Activated CD8-positive, alpha-beta T cell treated with anti-CD3 and anti-CD28 coated beads for 36 hours (primary cell): ENCODE data around the gene NOS2. TPM values are rescaled to one million over a fixed set of nuclear protein-coding genes. Genes with fewer than 3 reads are reported as not detected.
"Not testable (repeated sequence)": the region's sequence is repeated elsewhere in the genome, so short reads cannot be mapped to it uniquely, and the experiment has no call there.

Experiments
- ATAC-seq: fragments of 200-7000 bp; cut with Tn5 transposase; one replicate; pipeline ENCODE4 v1.10.0; 2021; ENCODE audit warnings: mild to moderate bottlenecking, moderate library complexity
- CTCF ChIA-PET: fragments of 350-600 bp; sonication (Branson Sonifier 250); formaldehyde crosslinking; loops from one replicate; lab custom pipeline; 2021; ENCODE audit warnings: antibody characterized with exemption; lab: Charles Lee
- POLR2A ChIA-PET: fragments of 350-600 bp; sonication (Branson Sonifier 250); formaldehyde crosslinking; loops from one replicate; lab custom pipeline; 2021; ENCODE audit warnings: antibody characterized with exemption; lab: Charles Lee
- DNase-seq: peaks from one replicate; pipeline ENCODE4 v3.0.0-alpha.2; 2020
- H3K27ac Mint-ChIP-seq: one replicate; pipeline ENCODE4 v1.8.0; 2021; ENCODE audit warnings: mild to moderate bottlenecking, mixed read lengths
- H3K27me3 Mint-ChIP-seq: one replicate; pipeline ENCODE4 v1.8.0; 2021; ENCODE audit warnings: mixed read lengths
- H3K36me3 Mint-ChIP-seq: one replicate; pipeline ENCODE4 v1.8.0; 2021; ENCODE audit warnings: low read depth, mixed read lengths
- H3K4me1 Mint-ChIP-seq: one replicate; pipeline ENCODE4 v1.8.0; 2021; ENCODE audit warnings: low read depth, mixed read lengths
- H3K4me3 Mint-ChIP-seq: one replicate; pipeline ENCODE4 v1.8.0; 2021; ENCODE audit warnings: mild to moderate bottlenecking, moderate library complexity, mixed read lengths
- H3K9me3 Mint-ChIP-seq: one replicate; pipeline ENCODE4 v1.8.0; 2021; ENCODE audit warnings: mixed read lengths
- CTCF ChIP-seq: fragments of 200-600 bp; IDR thresholded peaks from one replicate; pipeline ENCODE4 v1.8.0; 2022; ENCODE audit warnings: antibody characterized with exemption, mild to moderate bottlenecking
- intact Hi-C: fragments of 100-400 bp; cut with micrococcal nuclease; formaldehyde crosslinking; loops from one replicate; pipeline ENCODE4 v1.10.0; 2022
- total RNA-seq, 2 experiments: library from RNA; stranded (reverse); gene quantifications; one replicate each; pipeline ENCODE4 v1.2.3, GENCODE V29; 2021

Gene NOS2
- total RNA-seq, 2 experiments from 2014 or later = not detected

DNA sequence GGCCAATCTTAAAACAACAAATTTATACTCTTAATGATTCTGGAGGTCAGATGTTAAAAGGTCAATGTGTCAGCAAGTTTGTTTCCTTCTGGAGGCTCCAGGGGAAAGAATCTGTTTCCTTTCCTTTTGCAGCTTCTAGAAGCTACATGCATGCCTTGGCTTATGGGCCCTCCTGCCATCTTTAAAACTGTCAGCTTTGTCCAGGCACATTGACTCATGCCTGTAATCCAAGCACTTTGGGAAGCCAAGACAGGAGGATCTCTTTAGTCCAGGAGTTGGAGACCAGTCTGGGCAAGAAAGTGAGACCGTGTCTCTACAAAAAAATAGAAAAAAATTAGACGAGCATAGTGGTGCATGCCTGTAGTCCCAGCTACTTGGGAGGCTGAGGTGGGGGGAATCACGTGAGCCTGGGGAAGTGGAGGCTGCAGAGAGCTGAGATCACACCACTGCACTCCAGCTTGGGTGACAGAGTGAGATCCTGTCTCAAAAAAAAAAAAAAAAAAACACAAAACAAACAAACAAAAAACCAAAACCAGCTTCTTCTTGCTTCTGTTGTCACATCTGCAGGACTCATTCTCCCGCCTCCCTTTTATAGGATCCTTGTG lies 58.3 kb downstream of the NOS2 start:
- ChIA-PET POLR2A (no interaction called here), CTCF (interaction anchor here (1.0 to 1.8 kb wide), 2 partner anchors 88 to 91 kb away, joined by 3 to 4 read pairs; no protein-coding TSS in a partner anchor)
- Mint-ChIP-seq H3K4me1 (no peaks in the 10 kb centered on the region), H3K27ac (no peak overlapping the region), H3K9me3 (no peaks in the 10 kb centered on the region), H3K36me3 (no peaks in the 10 kb centered on the region), H3K27me3 (peaks cover 3% of the 10 kb centered on the region), H3K4me3 (no peak overlapping the region)
- intact Hi-C loops = no loop called here
- no peak for DNase-seq
- no peak for ATAC-seq
- no peak for TF ChIP-seq CTCF

- no peak overlapping the region for H3K4me3 Mint-ChIP-seq
- CTCF ChIA-PET = interaction anchor here (1.0 to 1.8 kb wide), 3 partner anchors 15 to 91 kb away, joined by 3 to 4 read pairs (median 3); no protein-coding TSS in a partner anchor
- intact Hi-C loops = no loop called here
- no peaks in the 10 kb centered on the region for H3K36me3 Mint-ChIP-seq
- no peaks in the 10 kb centered on the region for H3K9me3 Mint-ChIP-seq
- no peak overlapping the region for H3K27ac Mint-ChIP-seq
- TF ChIP-seq CTCF = no peak
- H3K27me3 Mint-ChIP-seq = peaks cover 3% of the 10 kb centered on the region
- no peak for DNase-seq
- H3K4me1 Mint-ChIP-seq = no peaks in the 10 kb centered on the region
- no peak for ATAC-seq
- POLR2A ChIA-PET = no interaction called here
These were observed 58.9 kb downstream of the NOS2 start for GRCh38 chr17:27741361-27741861.

GRCh38 chr17:27740541-27740940 lies 59.8 kb downstream of the NOS2 start:
- H3K27ac Mint-ChIP-seq, H3K9me3 Mint-ChIP-seq, H3K36me3 Mint-ChIP-seq, H3K4me3 Mint-ChIP-seq, ATAC-seq, POLR2A ChIA-PET, H3K4me1 Mint-ChIP-seq, intact Hi-C loops, DNase-seq, H3K27me3 Mint-ChIP-seq: not testable (repeated sequence)
- CTCF ChIA-PET = interaction anchor here (1.2 kb wide), 1 partner anchor 16 kb away, joined by 3 read pairs; no protein-coding TSS in a partner anchor

DNA sequence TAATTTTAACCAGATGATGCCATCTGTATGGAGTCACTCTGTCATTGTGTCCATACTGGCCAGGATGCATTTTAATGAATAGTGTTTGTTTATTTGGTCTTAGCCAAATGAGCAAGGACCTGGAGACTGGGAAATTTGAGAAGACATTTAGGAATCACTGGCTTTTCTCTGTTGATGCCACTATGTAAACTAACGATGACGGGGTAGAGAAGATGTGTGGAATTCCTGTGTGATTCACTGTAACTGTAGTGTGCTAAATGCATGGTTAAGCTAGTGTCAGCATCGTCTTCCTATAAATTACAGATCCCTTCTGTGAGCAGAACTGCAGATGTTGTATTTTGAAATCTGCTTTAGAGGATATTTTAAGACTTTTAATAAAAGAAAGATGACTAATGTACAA lies 66.6 kb downstream of the NOS2 start:
- Mint-ChIP-seq H3K9me3 (no peaks in the 10 kb centered on the region), H3K4me1 (no peaks in the 10 kb centered on the region), H3K27ac (no peak overlapping the region), H3K36me3 (no peaks in the 10 kb centered on the region), H3K4me3 (no peak overlapping the region), H3K27me3 (peaks cover 14% of the 10 kb centered on the region)
- TF ChIP-seq CTCF = no peak
- ATAC-seq (no peak), DNase-seq (no peak)
- intact Hi-C loops = no loop called here
- CTCF ChIA-PET = interaction anchor here (1.4 kb wide), 1 partner anchor 146 kb away, joined by 4 read pairs; no protein-coding TSS in a partner anchor
- POLR2A ChIA-PET = no interaction called here

- H3K4me1 Mint-ChIP-seq, DNase-seq, H3K4me3 Mint-ChIP-seq, H3K9me3 Mint-ChIP-seq, intact Hi-C loops, ATAC-seq, CTCF ChIA-PET, POLR2A ChIA-PET, H3K27ac Mint-ChIP-seq, H3K36me3 Mint-ChIP-seq: not testable (repeated sequence)
- H3K27me3 Mint-ChIP-seq = peaks cover 15% of the 10 kb centered on the region
These were observed 67.6 kb downstream of the NOS2 start for GRCh38 chr17:27732746-27733145.

DNA sequence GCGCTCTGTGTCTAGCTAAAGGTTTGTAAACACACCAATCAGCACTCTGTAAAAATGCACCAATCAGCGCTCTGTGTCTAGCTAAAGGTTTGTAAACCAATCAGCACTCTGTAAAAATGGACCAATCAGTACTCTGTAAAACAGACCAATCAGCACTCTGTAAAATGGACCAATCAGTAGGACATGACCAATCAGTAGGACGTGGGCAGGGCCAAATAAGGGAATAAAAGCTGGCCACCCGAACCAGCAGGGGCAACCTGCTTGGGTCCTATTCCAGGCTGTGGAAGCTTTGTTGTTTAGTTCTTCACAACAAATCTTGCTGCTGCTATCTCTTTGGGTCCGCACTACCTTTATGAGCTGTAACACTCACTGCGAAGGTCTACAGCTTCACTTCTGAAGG lies 74.3 kb downstream of the NOS2 start:
- intact Hi-C loops, DNase-seq, ATAC-seq, H3K9me3 Mint-ChIP-seq, H3K4me3 Mint-ChIP-seq, H3K27ac Mint-ChIP-seq, H3K4me1 Mint-ChIP-seq, H3K27me3 Mint-ChIP-seq, H3K36me3 Mint-ChIP-seq, POLR2A ChIA-PET: not testable (repeated sequence)
- CTCF ChIA-PET = interaction anchor here (1.1 kb wide), 1 partner anchor 71 kb away, joined by 4 read pairs; no protein-coding TSS in a partner anchor
